ENCODE data around the gene EIF3CL. TPM values are rescaled to one million over a fixed set of nuclear protein-coding genes. Genes with fewer than 3 reads are reported as not detected.
"Not testable (repeated sequence)": the region's sequence is repeated elsewhere in the genome, so short reads cannot be mapped to it uniquely, and the experiment has no call there.

Gene EIF3CL
- polyA plus RNA-seq, result 10 to 100 TPM; 41.2 to 49.7 TPM

GRCh38 chr16:28403220-28404072, at the start of gene EIF3CL:
Gene EIF3CL (minus strand): TSS chr16:28403841. CDS start chr16:28403618, 223 bp downstream.
- H3K4me1 ChIP-seq (ENCODE audit: control insufficient read depth in 2 of 2, insufficient read depth in 2 of 2, low read length in 1 of 2); H3K27ac ChIP-seq (ENCODE audit: low read depth in 2 of 2, low read length in 1 of 2); H3K9me3 ChIP-seq (ENCODE audit: control insufficient read depth in 2 of 2, insufficient read depth in 1 of 2, low read depth in 1 of 2, low read length in 1 of 2); H3K27me3 ChIP-seq (ENCODE audit: control insufficient read depth in 1 of 2, insufficient read depth in 2 of 2, low read length in 2 of 2); H3K36me3 ChIP-seq (ENCODE audit: control insufficient read depth in 2 of 2, insufficient read depth in 2 of 2, low read length in 1 of 2): not testable (repeated sequence)
- WGBS, 2 donors, result no CpG with 5 or more reads among the region's 66 CpGs
- H3K4me3 ChIP-seq (ENCODE audit: low read depth in 1 of 2, low read length in 2 of 2), result peak within 1 kb of the TSS in 1 of 2 donors; percentile 28

GRCh38 chr16:28447081-28447480, 43.4 kb upstream of the EIF3CL start:
- H3K4me1 ChIP-seq (ENCODE audit: control insufficient read depth in 2 of 2, insufficient read depth in 2 of 2, low read length in 1 of 2); H3K4me3 ChIP-seq (ENCODE audit: low read depth in 1 of 2, low read length in 2 of 2); H3K27me3 ChIP-seq (ENCODE audit: control insufficient read depth in 1 of 2, insufficient read depth in 2 of 2, low read length in 2 of 2); H3K27ac ChIP-seq (ENCODE audit: low read depth in 2 of 2, low read length in 1 of 2); H3K9me3 ChIP-seq (ENCODE audit: control insufficient read depth in 2 of 2, insufficient read depth in 1 of 2, low read depth in 1 of 2, low read length in 1 of 2); H3K36me3 ChIP-seq (ENCODE audit: control insufficient read depth in 2 of 2, insufficient read depth in 2 of 2, low read length in 1 of 2): not testable (repeated sequence)
- no CpG with 5 or more reads among the region's 6 CpGs for WGBS, 2 donors

- WGBS, 2 donors, result no CpG with 5 or more reads among the region's 4 CpGs
- H3K4me3 ChIP-seq (ENCODE audit: low read depth in 1 of 2, low read length in 2 of 2), result not testable (repeated sequence)
These were observed 42.7 kb upstream of the EIF3CL start for GRCh38 chr16:28446388-28446787.

GRCh38 chr16:28443943-28444342, 40.3 kb upstream of the EIF3CL start:
- 81 to 91% methylated on average over 3 of the region's 6 CpGs for WGBS, 2 donors
- H3K27ac ChIP-seq (ENCODE audit: low read depth in 2 of 2, low read length in 1 of 2); H3K4me3 ChIP-seq (ENCODE audit: low read depth in 1 of 2, low read length in 2 of 2); H3K27me3 ChIP-seq (ENCODE audit: control insufficient read depth in 1 of 2, insufficient read depth in 2 of 2, low read length in 2 of 2); H3K9me3 ChIP-seq (ENCODE audit: control insufficient read depth in 2 of 2, insufficient read depth in 1 of 2, low read depth in 1 of 2, low read length in 1 of 2); H3K4me1 ChIP-seq (ENCODE audit: control insufficient read depth in 2 of 2, insufficient read depth in 2 of 2, low read length in 1 of 2); H3K36me3 ChIP-seq (ENCODE audit: control insufficient read depth in 2 of 2, insufficient read depth in 2 of 2, low read length in 1 of 2): not testable (repeated sequence)

More at GRCh38 chr16:28446388-28446787, 42.7 kb upstream of the EIF3CL start:
- not testable (repeated sequence) for H3K9me3 ChIP-seq (ENCODE audit: control insufficient read depth in 2 of 2, insufficient read depth in 1 of 2, low read depth in 1 of 2, low read length in 1 of 2); H3K27me3 ChIP-seq (ENCODE audit: control insufficient read depth in 1 of 2, insufficient read depth in 2 of 2, low read length in 2 of 2); H3K4me1 ChIP-seq (ENCODE audit: control insufficient read depth in 2 of 2, insufficient read depth in 2 of 2, low read length in 1 of 2); H3K36me3 ChIP-seq (ENCODE audit: control insufficient read depth in 2 of 2, insufficient read depth in 2 of 2, low read length in 1 of 2); H3K27ac ChIP-seq (ENCODE audit: low read depth in 2 of 2, low read length in 1 of 2)

- 71 to 85% methylated on average over 2 to 3 of the region's 6 CpGs for WGBS, 2 donors
- not testable (repeated sequence) for H3K27ac ChIP-seq (ENCODE audit: low read depth in 2 of 2, low read length in 1 of 2); H3K4me3 ChIP-seq (ENCODE audit: low read depth in 1 of 2, low read length in 2 of 2); H3K9me3 ChIP-seq (ENCODE audit: control insufficient read depth in 2 of 2, insufficient read depth in 1 of 2, low read depth in 1 of 2, low read length in 1 of 2); H3K27me3 ChIP-seq (ENCODE audit: control insufficient read depth in 1 of 2, insufficient read depth in 2 of 2, low read length in 2 of 2); H3K4me1 ChIP-seq (ENCODE audit: control insufficient read depth in 2 of 2, insufficient read depth in 2 of 2, low read length in 1 of 2); H3K36me3 ChIP-seq (ENCODE audit: control insufficient read depth in 2 of 2, insufficient read depth in 2 of 2, low read length in 1 of 2)
These were observed 35.3 kb upstream of the EIF3CL start for GRCh38 chr16:28438899-28439298.

- H3K9me3 ChIP-seq (ENCODE audit: control insufficient read depth in 2 of 2, insufficient read depth in 1 of 2, low read depth in 1 of 2, low read length in 1 of 2); H3K4me1 ChIP-seq (ENCODE audit: control insufficient read depth in 2 of 2, insufficient read depth in 2 of 2, low read length in 1 of 2); H3K27me3 ChIP-seq (ENCODE audit: control insufficient read depth in 1 of 2, insufficient read depth in 2 of 2, low read length in 2 of 2); H3K4me3 ChIP-seq (ENCODE audit: low read depth in 1 of 2, low read length in 2 of 2); H3K27ac ChIP-seq (ENCODE audit: low read depth in 2 of 2, low read length in 1 of 2); H3K36me3 ChIP-seq (ENCODE audit: control insufficient read depth in 2 of 2, insufficient read depth in 2 of 2, low read length in 1 of 2): not testable (repeated sequence)
- 91 to 97% methylated on average over 9 to 21 of the region's 29 CpGs for WGBS, 2 donors
These were observed 31.7 kb upstream of the EIF3CL start for GRCh38 chr16:28435340-28435739.

- WGBS, 2 donors, result no CpG with 5 or more reads among the region's 10 CpGs
- H3K9me3 ChIP-seq (ENCODE audit: control insufficient read depth in 2 of 2, insufficient read depth in 1 of 2, low read depth in 1 of 2, low read length in 1 of 2); H3K27ac ChIP-seq (ENCODE audit: low read depth in 2 of 2, low read length in 1 of 2); H3K36me3 ChIP-seq (ENCODE audit: control insufficient read depth in 2 of 2, insufficient read depth in 2 of 2, low read length in 1 of 2); H3K4me3 ChIP-seq (ENCODE audit: low read depth in 1 of 2, low read length in 2 of 2); H3K4me1 ChIP-seq (ENCODE audit: control insufficient read depth in 2 of 2, insufficient read depth in 2 of 2, low read length in 1 of 2); H3K27me3 ChIP-seq (ENCODE audit: control insufficient read depth in 1 of 2, insufficient read depth in 2 of 2, low read length in 2 of 2): not testable (repeated sequence)
These were observed 22.5 kb upstream of the EIF3CL start for GRCh38 chr16:28426060-28426680.

GRCh38 chr16:28421071-28421750, 17.6 kb upstream of the EIF3CL start:
- not testable (repeated sequence) for H3K36me3 ChIP-seq (ENCODE audit: control insufficient read depth in 2 of 2, insufficient read depth in 2 of 2, low read length in 1 of 2); H3K4me3 ChIP-seq (ENCODE audit: low read depth in 1 of 2, low read length in 2 of 2); H3K27ac ChIP-seq (ENCODE audit: low read depth in 2 of 2, low read length in 1 of 2); H3K27me3 ChIP-seq (ENCODE audit: control insufficient read depth in 1 of 2, insufficient read depth in 2 of 2, low read length in 2 of 2); H3K4me1 ChIP-seq (ENCODE audit: control insufficient read depth in 2 of 2, insufficient read depth in 2 of 2, low read length in 1 of 2); H3K9me3 ChIP-seq (ENCODE audit: control insufficient read depth in 2 of 2, insufficient read depth in 1 of 2, low read depth in 1 of 2, low read length in 1 of 2)
- WGBS, 2 donors, result no CpG with 5 or more reads among the region's 11 CpGs

GRCh38 chr16:28417033-28417432, 13.4 kb upstream of the EIF3CL start:
- not testable (repeated sequence) for H3K27me3 ChIP-seq (ENCODE audit: control insufficient read depth in 1 of 2, insufficient read depth in 2 of 2, low read length in 2 of 2)
- 89% methylated on average over 18 to 20 of the region's 30 CpGs for WGBS, 2 donors

More at GRCh38 chr16:28417033-28417432, 13.4 kb upstream of the EIF3CL start:
- not testable (repeated sequence) for H3K27ac ChIP-seq (ENCODE audit: low read depth in 2 of 2, low read length in 1 of 2); H3K4me3 ChIP-seq (ENCODE audit: low read depth in 1 of 2, low read length in 2 of 2); H3K36me3 ChIP-seq (ENCODE audit: control insufficient read depth in 2 of 2, insufficient read depth in 2 of 2, low read length in 1 of 2); H3K9me3 ChIP-seq (ENCODE audit: control insufficient read depth in 2 of 2, insufficient read depth in 1 of 2, low read depth in 1 of 2, low read length in 1 of 2); H3K4me1 ChIP-seq (ENCODE audit: control insufficient read depth in 2 of 2, insufficient read depth in 2 of 2, low read length in 1 of 2)

Measured in esophagus (tissue), 2 donors.